H1 (cell line): Measurements from ENCODE around the gene SPEF1. TPM values are rescaled to one million over a fixed set of nuclear protein-coding genes. Genes with fewer than 3 reads are reported as not detected.

Experiments used
- CHD7 ChIP-seq: fragments of 300-600 bp; sonication (generic); IDR thresholded peaks from 2 replicates; pipeline ENCODE4 v1.7.1; 2012; ENCODE audit warnings: low read length, moderate library complexity, mild to moderate bottlenecking, inconsistent platforms; ENCODE audit not compliant: insufficient replicate concordance
- EP300 ChIP-seq, 2 experiments: IDR thresholded peaks; 1 replicate in 1 of 2; 2 replicates in 1 of 2; pipeline ENCODE4 v1.6.1; 2011 to 2012; ENCODE audit warnings: low read depth in 2 of 2, low read length in 2 of 2, mild to moderate bottlenecking in 2 of 2, borderline replicate concordance in 1 of 2, inconsistent platforms in 1 of 2, moderate library complexity in 1 of 2
- HDAC2 ChIP-seq, 2 experiments: fragments of 300-600 bp in 1 of 2; sonication (generic) in 1 of 2; IDR thresholded peaks; 2 replicates each; pipeline ENCODE4 v1.6.1; 2011 to 2012; ENCODE audit warnings: low read depth in 2 of 2, low read length in 2 of 2, mild to moderate bottlenecking in 2 of 2, moderate library complexity in 2 of 2, borderline replicate concordance in 1 of 2, inconsistent platforms in 1 of 2
- JUND ChIP-seq: IDR thresholded peaks from 2 replicates; pipeline ENCODE4 v1.6.1; 2011; ENCODE audit warnings: mild to moderate bottlenecking, improper control_type of control experiment, low read length
- MAFK ChIP-seq: IDR thresholded peaks from 2 replicates; pipeline ENCODE4 v1.6.1; 2012; ENCODE audit warnings: low read depth, mild to moderate bottlenecking, improper control_type of control experiment, low read length
- RAD21 ChIP-seq, 2 experiments: IDR thresholded peaks in 1 of 2; conservative IDR thresholded peaks in 1 of 2; 2 replicates each; pipeline ENCODE4 v1.6.1; 2011; ENCODE audit warnings: low read depth in 2 of 2, low read length in 2 of 2, improper control_type of control experiment in 1 of 2, inconsistent platforms in 1 of 2, mild to moderate bottlenecking in 1 of 2, moderate library complexity in 1 of 2
- RNF2 ChIP-seq: fragments of 200-900, 300-1000 bp; sonication (generic); IDR thresholded peaks from 2 replicates; pipeline ENCODE4 v1.7.1; 2016; ENCODE audit warnings: borderline replicate concordance, low read depth, mild to moderate bottlenecking, antibody characterized with exemption, low read length; ENCODE audit not compliant: poor library complexity, severe bottlenecking; ENCODE audit errors: missing control alignments
- SUZ12 ChIP-seq: fragments of 200-600 bp; sonication (generic); IDR thresholded peaks from 2 replicates; pipeline ENCODE4 v1.6.1; 2012; ENCODE audit warnings: mild to moderate bottlenecking, inconsistent platforms, low read length, moderate library complexity, mixed read lengths
- polyA plus RNA-seq, 7 experiments: library from polyadenylated mRNA; depleted of rRNA in 3 of 7; stranded (reverse) in 5 of 7; unstranded in 2 of 7; fragments of >200 nt in 5 of 7; fragments of 200-250 nt in 2 of 7; gene quantifications; 1 replicate in 5 of 7; 2 replicates in 1 of 7; 4 replicates in 1 of 7; pipeline versions ENCODE4 v1.2.1 to v1.2.3, GENCODE V29; 2011 to 2013; ENCODE audit warnings: missing spikeins in 2 of 7, mixed read lengths in 2 of 7
- total RNA-seq: library from RNA; stranded (reverse); fragmentation: NEBNext Ultra II Directional; extraction: Animal tissue kit (Norgen Biotek cat#: 25700); gene quantifications from 2 replicates; pipeline ENCODE4 v1.2.1, GENCODE V29; 2021

Gene SPEF1
- total and polyA plus RNA-seq, 2 of the 8 experiments (the other 6 are each of a cell fraction or from before 2014, with no cell fraction given), result 0.51 to 0.71 TPM

GRCh38 chr20:3781153-3781910 is at the start of gene SPEF1 (continued):
- no peak for TF ChIP-seq CHD7
- peak; percentile 38 to 39 for TF ChIP-seq RAD21 (IDR thresholded peaks at IDR 0.05 in 1 of 2, conservative IDR thresholded peaks at IDR 0.05 in 1 of 2; ENCODE audit: low read depth in 2 of 2, low read length in 2 of 2)
- 0 out of 4 replicates have a peak, but pooled peaks of 1 of the 2 experiments have one; percentile 71 for TF ChIP-seq HDAC2 (IDR thresholded peaks at IDR 0.05; ENCODE audit: borderline replicate concordance in 1 of 2, low read depth in 2 of 2, low read length in 2 of 2)
- no peak for TF ChIP-seq EP300 (IDR thresholded peaks at IDR 0.05; ENCODE audit: borderline replicate concordance in 1 of 2, low read depth in 2 of 2, low read length in 2 of 2)
- TF ChIP-seq SUZ12, result no peak
- TF ChIP-seq JUND, result no peak; the same call in 1 of the 2 replicates
- TF ChIP-seq MAFK, result no peak
- TF ChIP-seq RNF2, result no peak
